Measurements from ENCODE around the gene LIME1.

The LIME1 gene

GRCh38 chr20:63737945-63738686, 1.7 kb downstream of the LIME1 start:
- DNase-seq (ENCODE audit: low spot score): no peak

- DNase-seq (ENCODE audit: low spot score): no peak
Observed at GRCh38 chr20:63738687-63739129, 2.2 kb downstream of the LIME1 start.

GRCh38 chr20:63739130-63740069, 2.9 kb downstream of the LIME1 start, which contains the start of gene SLC2A4RG:
TSS of gene SLC2A4RG (plus strand) at chr20:63739776. CDS start at chr20:63739913, 137 bp downstream.
- peak; percentile 81 for DNase-seq (ENCODE audit: low spot score)

- peak; percentile 36 for DNase-seq (ENCODE audit: low spot score)
Observed at GRCh38 chr20:63740070-63740626, 3.7 kb downstream of the LIME1 start.

- peak; percentile 60 for DNase-seq (ENCODE audit: low spot score)
Observed at GRCh38 chr20:63740627-63741353, 4.3 kb downstream of the LIME1 start.

- DNase-seq (ENCODE audit: low spot score): no peak
Observed at GRCh38 chr20:63741354-63741675, 4.9 kb downstream of the LIME1 start.

GRCh38 chr20:63741676-63742380, 5.4 kb downstream of the LIME1 start:
- no peak for DNase-seq (ENCODE audit: low spot score)

- no peak for DNase-seq (ENCODE audit: low spot score)
Observed at GRCh38 chr20:63742381-63743024, 6.0 kb downstream of the LIME1 start.

- DNase-seq (ENCODE audit: low spot score): no peak
Observed at GRCh38 chr20:63743210-63743970, 6.9 kb downstream of the LIME1 start.

- DNase-seq (ENCODE audit: low spot score): no peak
Observed at GRCh38 chr20:63744158-63744557, 7.7 kb downstream of the LIME1 start.

GRCh38 chr20:63744574-63745423, 8.3 kb downstream of the LIME1 start:
- DNase-seq (ENCODE audit: low spot score): no peak

GRCh38 chr20:63745424-63745805, 9.0 kb downstream of the LIME1 start:
- DNase-seq (ENCODE audit: low spot score): no peak

- DNase-seq (ENCODE audit: low spot score): no peak
Observed at GRCh38 chr20:63745961-63746731, 9.7 kb downstream of the LIME1 start.

GRCh38 chr20:63746751-63747315, 10.4 kb downstream of the LIME1 start:
- no peak for DNase-seq (ENCODE audit: low spot score)

- no peak for DNase-seq (ENCODE audit: low spot score)
Observed at GRCh38 chr20:63747622-63748069, 11.2 kb downstream of the LIME1 start.

- DNase-seq (ENCODE audit: low spot score): no peak
Observed at GRCh38 chr20:63748070-63748933, 11.8 kb downstream of the LIME1 start.

GRCh38 chr20:63748934-63749270, 12.4 kb downstream of the LIME1 start:
- DNase-seq (ENCODE audit: low spot score): no peak

Measured in hematopoietic multipotent progenitor cell treated with erythropoietin and hydrocortisone succinate and interleukin-3 and kit ligand, for 15 days (in vitro differentiated cells).